ENCODE data around the gene CBR1.

- no peak for TF ChIP-seq EZH2phosphoT487 (IDR thresholded peaks at IDR 0.05; ENCODE audit: insufficient read depth, low read depth)
- TF ChIP-seq EZH2 (IDR thresholded peaks at IDR 0.05; ENCODE audit: insufficient read depth, poor library complexity, severe bottlenecking) = no peak
These were observed 951 bp upstream of the CBR1 start for GRCh38 chr21:36068748-36069398.
